DMS114 treated with DMSO at 0.1 percent for 48 hours (cell line): ENCODE results near the gene PALB2.
"Not testable (repeated sequence)": the region's sequence is repeated elsewhere in the genome, so short reads cannot be mapped to it uniquely, and the experiment has no call there.

ENCODE experiments used
- DNase-seq: peaks from one replicate; lab custom pipeline; 2025; ENCODE audit not compliant: unreplicated experiment; lab: John Stamatoyannopoulos, UW

Gene PALB2

GRCh38 chr16:23650674-23651416, 9.7 kb upstream of the PALB2 start:
- no peak for DNase-seq

GRCh38 chr16:23642246-23642774, 1.2 kb upstream of the PALB2 start:
- DNase-seq = no peak

DNA sequence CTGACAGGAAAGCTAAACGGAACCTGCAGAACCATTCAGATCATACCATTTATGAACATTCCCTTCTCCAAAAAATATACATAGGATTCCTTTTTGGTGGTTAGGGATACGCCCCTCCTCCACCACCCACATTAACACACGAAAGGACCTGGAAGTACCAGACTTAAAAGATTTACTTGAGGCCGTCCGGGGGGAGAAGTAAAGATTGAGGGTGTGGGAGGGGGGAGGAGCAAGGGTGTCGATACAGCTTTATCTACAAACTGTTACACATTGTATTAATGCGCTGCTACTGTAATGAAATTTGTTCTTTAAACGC, 537 bp downstream of the PALB2 start:
- peak; percentile 4 for DNase-seq

DNA sequence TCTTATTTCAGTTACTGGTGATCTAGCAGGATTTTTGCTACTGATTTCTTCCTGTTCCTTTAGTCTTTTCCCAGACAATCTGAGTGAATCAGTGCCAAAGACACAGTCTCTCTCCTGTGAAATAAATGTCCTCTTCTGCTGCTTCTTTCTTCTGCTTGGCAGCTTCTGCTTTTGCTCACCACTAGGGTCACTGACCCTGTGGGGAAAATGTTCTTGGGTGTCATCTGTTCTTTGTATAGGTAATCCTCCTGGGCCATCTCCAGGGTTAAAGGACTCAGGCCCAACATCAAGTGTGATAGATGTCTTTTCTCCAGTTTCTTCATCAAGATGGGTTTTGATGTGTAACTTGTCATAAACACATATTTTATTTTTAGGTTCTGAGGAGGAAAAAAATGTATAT, 5.2 kb downstream of the PALB2 start:
- no peak for DNase-seq

- no peak for DNase-seq
Observed at GRCh38 chr16:23634461-23635036, 6.6 kb downstream of the PALB2 start.

GRCh38 chr16:23631874-23632273, 9.2 kb downstream of the PALB2 start:
- not testable (repeated sequence) for DNase-seq

DNA sequence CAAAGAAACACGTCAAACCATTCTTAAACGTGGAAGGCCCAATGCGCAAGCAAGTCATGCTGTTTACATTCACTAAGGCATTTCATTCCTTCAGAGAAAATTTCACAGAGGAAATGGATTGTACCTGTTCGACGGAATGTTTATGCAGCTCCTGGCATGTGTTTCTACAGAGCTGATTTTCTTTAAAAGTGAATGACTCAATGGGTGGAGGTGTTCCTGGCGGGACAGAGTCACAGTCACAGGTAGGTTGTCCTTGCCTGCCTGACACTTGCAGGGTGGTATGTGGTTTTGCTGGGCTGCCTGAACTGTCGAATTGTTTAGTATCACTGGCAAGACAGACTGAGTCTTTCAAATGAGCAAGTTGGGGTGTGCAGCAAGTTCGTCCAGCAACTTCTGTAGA, 11.6 kb downstream of the PALB2 start:
- no peak for DNase-seq

- no peak for DNase-seq
Observed at GRCh38 chr16:23624092-23624491, 17.0 kb downstream of the PALB2 start.

DNA sequence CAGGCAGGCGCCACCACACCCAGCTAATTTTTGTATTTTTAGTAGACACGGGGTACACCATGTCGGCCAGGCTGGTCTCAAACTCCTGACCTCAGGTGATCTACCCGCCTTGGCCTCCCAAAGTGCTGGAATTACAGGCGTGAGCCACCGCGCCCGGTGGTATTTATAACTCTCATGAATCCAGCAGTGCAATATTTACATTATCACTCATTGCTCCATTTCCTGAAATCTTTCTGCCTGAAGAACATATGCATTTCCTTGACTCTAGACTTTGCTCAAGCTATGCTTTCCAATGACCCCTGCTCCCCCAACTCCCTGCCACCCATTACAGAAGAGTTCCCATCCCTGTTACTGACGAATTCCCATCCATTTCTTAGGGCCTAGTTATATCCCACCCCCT, 25.3 kb downstream of the PALB2 start:
- no peak for DNase-seq

DNA sequence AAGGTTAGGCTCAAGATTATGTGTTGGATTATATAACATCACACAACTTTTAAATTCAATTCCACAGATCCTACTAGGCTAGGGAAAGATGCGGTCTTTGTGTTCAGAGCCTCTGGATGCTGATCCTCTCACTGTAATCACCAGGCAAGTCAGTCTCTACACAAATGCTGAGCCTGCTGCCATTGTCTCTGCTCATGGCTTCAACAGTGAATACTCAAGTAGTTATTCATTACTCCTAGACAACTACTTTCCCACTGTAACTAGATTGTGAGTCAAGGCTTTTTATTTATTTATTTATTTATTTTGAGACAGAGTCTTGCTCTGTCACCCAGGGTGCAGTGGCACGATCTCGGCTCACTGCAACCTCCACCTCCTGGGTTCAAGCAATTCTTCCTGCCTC, 29.2 kb downstream of the PALB2 start:
- DNase-seq = no peak

DNA sequence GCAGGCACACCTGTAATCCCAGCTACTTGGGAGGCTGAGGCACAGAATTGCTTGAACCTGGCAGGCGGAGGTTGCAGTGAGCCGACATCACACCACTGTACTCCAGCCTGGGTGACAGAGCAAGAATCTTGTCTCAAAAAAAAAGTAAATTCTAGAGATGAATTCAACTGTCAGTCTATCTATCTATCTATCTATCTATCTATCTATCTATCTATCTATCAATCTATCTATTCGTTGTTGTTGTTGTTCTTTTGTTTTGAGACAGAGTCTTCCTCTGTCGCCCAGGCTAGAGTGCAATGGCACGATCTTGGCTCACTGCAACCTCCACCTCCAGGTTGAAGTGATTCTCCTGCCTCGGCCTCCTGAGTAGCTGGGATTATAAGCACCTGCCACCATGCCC, 30.2 kb downstream of the PALB2 start:
- DNase-seq = not testable (repeated sequence)

GRCh38 chr16:23609929-23610328, 31.2 kb downstream of the PALB2 start:
- DNase-seq = no peak

GRCh38 chr16:23608194-23608593, 32.9 kb downstream of the PALB2 start:
- DNase-seq = no peak

DNA sequence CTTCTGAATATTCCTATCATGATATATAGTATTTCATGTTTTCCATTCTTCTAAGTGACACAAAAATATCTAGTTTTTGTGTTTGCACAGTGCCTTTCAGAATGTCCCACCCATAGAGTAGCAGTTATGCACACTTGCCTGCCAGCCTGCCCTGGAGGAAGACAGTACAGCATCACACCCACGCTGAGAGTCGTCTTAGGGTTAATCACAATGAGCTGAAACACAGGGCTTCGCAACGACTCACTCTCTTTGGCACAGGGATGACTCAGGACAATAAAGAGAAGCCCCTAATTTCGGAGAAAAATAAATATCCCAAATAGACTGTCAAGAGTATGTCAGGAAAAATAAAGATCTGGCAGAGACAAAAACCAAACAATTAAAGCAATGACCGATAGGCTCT, 33.4 kb downstream of the PALB2 start:
- no peak for DNase-seq

- DNase-seq = no peak
Observed at GRCh38 chr16:23597003-23597756, 43.9 kb downstream of the PALB2 start.

DNA sequence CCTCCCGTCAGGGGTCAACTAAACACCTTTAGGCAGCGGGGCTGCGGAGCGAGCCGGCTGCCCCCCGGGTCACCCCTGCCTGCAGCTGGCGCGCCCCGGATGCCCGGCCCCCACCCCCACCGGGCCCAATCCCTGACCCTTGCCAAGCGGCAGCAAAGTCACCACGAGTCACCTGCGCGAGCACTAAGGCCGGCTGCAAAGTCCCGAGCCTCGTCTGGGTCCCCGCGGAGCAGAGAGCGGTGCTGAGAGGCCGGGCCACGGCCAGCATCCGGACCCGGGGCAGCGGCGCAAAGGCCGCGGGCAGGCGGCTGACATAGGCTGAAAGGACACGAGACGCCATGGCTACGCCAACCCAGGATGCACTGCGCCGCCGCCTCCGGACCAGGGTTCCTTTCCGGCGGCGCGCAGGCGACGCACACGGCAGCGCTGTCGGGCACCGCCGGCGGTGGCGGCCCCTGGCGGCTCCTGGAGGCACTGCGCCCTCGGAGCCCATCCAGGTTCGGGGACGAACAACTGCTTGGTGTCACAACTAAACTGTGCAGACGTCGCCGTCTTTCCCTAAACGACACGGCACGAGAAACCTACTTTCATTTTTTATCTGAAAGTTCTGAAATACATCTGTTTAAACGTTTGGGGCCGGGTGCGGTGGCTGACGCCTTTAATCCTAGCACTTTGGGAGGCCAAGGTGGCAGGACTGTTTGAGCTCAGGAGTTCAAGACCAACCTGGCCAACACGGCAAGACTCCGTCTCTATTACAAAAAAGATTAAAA, 45.0 kb downstream of the PALB2 start, which contains the start of gene NDUFAB1:
TSS of gene NDUFAB1 (minus strand) at position 366 of the 770 bp plus-strand sequence. CDS start at position 340, 26 bp downstream.
- peak; percentile 67 for DNase-seq

- no peak for DNase-seq
Observed at GRCh38 chr16:23595246-23595950, 45.7 kb downstream of the PALB2 start.

- no peak for DNase-seq
Observed at GRCh38 chr16:23594186-23594585, 46.9 kb downstream of the PALB2 start.

GRCh38 chr16:23590181-23590580, 50.9 kb downstream of the PALB2 start:
- no peak for DNase-seq

- DNase-seq = no peak
Observed at GRCh38 chr16:23587726-23588125, 53.4 kb downstream of the PALB2 start.
